Immature natural killer cell (primary cell): ENCODE results near the gene ATP8B4. TPM values are rescaled to one million over a fixed set of nuclear protein-coding genes. Genes with fewer than 3 reads are reported as not detected.

Experiments used
- DNase-seq, 3 donors: peaks; one replicate each; pipeline ENCODE4 v3.0.0; 2022; ENCODE audit warnings: mixed read lengths in 1 of 3
- H3K27ac Mint-ChIP-seq, 6 donors: one replicate each; pipeline ENCODE4 v1.8.0; 2020; ENCODE audit warnings: mixed read lengths in 6 of 6, mild to moderate bottlenecking in 5 of 6, inconsistent platforms in 4 of 6, moderate library complexity in 3 of 6
- H3K27me3 Mint-ChIP-seq, 3 donors: one replicate each; pipeline ENCODE4 v1.8.0; 2020 to 2021; ENCODE audit warnings: low read depth in 3 of 3, mild to moderate bottlenecking in 3 of 3, mixed read lengths in 3 of 3, moderate library complexity in 3 of 3, inconsistent platforms in 1 of 3
- H3K36me3 Mint-ChIP-seq, 3 donors: one replicate each; pipeline ENCODE4 v1.8.0; 2020; ENCODE audit warnings: mixed read lengths in 3 of 3, inconsistent platforms in 2 of 3, mild to moderate bottlenecking in 2 of 3
- H3K4me1 Mint-ChIP-seq, 2 donors: one replicate each; pipeline ENCODE4 v1.8.0; 2020; ENCODE audit warnings: inconsistent platforms in 2 of 2, mild to moderate bottlenecking in 2 of 2, mixed read lengths in 2 of 2, moderate library complexity in 1 of 2
- H3K4me3 Mint-ChIP-seq, 5 donors: one replicate each; pipeline ENCODE4 v1.8.0; 2020; ENCODE audit warnings: mild to moderate bottlenecking in 5 of 5, mixed read lengths in 5 of 5, inconsistent platforms in 3 of 5, moderate library complexity in 3 of 5
- H3K9me3 Mint-ChIP-seq, 6 donors: one replicate each; pipeline ENCODE4 v1.8.0; 2020; ENCODE audit warnings: mild to moderate bottlenecking in 6 of 6, mixed read lengths in 6 of 6, inconsistent platforms in 4 of 6, moderate library complexity in 3 of 6
- polyA plus RNA-seq, 3 donors: library from polyadenylated mRNA; unstranded; fragments of 300-500 nt; fragmentation: Illumina TruSeq; gene quantifications; one replicate each; pipeline ENCODE4 v1.2.3, GENCODE V29; 2021

Gene ATP8B4
- polyA plus RNA-seq, 3 donors from 2014 or later, result 10.8 to 22.7 (median 18.5) TPM

DNA sequence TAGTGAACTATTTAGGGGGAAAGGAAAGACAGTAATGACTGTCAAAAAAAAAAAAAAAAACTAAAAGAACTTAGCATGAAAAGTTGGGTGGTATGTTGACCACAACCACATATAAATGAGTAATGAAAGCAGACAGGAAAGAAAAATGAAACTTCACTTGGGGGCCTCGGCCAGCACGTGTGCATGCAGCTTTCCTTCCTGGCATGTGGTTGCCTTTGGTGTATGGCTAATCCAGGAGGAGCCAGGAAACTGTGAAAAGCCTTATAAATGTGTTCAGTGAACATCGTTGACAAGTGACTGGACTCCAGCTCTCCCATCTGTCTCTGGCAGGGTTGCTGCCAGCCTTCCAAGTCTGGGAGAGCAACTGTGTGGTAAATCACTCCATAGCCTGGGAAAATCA, 303.1 kb downstream of the ATP8B4 start:
- Mint-ChIP-seq H3K4me3 (peak overlapping the region in 2 of 5 donors; percentile 55 to 57), H3K9me3 (no peaks in the 10 kb centered on the region), H3K36me3 (no peaks in the 10 kb centered on the region), H3K4me1 (peaks cover 17 to 22% of the 10 kb centered on the region in 2 donors), H3K27me3 (peaks cover 0 to 6% (median 0%) of the 10 kb centered on the region in 3 donors), H3K27ac (peak overlapping the region in 1 of 6 donors; percentile 3)
- DNase-seq, result peak in 2 of 3 donors; percentile 0 to 2

- peaks cover 0 to 2% (median 0%) of the 10 kb centered on the region in 3 donors for H3K27me3 Mint-ChIP-seq
- DNase-seq, result no peak
- no peaks in the 10 kb centered on the region for H3K36me3 Mint-ChIP-seq
- no peaks in the 10 kb centered on the region for H3K9me3 Mint-ChIP-seq
- peaks cover 17 to 22% of the 10 kb centered on the region in 2 donors for H3K4me1 Mint-ChIP-seq
- no peak overlapping the region for H3K27ac Mint-ChIP-seq
- peak overlapping the region in 2 of 5 donors; percentile 55 to 57 for H3K4me3 Mint-ChIP-seq
Observed at GRCh38 chr15:49815526-49815925, 303.5 kb downstream of the ATP8B4 start.

- DNase-seq, result no peak
- Mint-ChIP-seq H3K36me3 (no peaks in the 10 kb centered on the region), H3K4me1 (peaks cover 17 to 22% of the 10 kb centered on the region in 2 donors), H3K4me3 (no peak overlapping the region), H3K27ac (no peak overlapping the region), H3K9me3 (no peaks in the 10 kb centered on the region), H3K27me3 (no peaks in the 10 kb centered on the region)
Observed at GRCh38 chr15:49814709-49815108, 304.3 kb downstream of the ATP8B4 start.

DNA sequence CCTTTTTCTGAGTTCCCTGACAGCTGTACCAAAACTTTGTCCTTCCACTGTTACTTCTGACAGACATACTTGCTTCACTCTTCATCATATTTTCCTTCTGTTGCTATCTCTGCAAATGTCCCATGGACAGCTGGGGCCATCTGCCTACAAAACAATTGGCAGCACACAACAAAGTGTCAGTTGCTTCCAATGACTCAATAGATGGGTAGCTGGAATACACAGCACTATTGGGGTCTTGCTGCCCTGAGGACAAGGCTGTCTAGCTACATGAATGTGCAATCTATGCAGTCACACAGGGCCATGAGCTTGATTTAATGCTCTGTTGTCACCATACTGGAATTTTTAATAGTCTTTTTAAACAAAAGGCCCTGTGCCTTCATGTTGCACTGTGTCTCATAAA, 305.4 kb downstream of the ATP8B4 start:
- Mint-ChIP-seq H3K36me3 (no peaks in the 10 kb centered on the region), H3K4me1 (peaks cover 17 to 22% of the 10 kb centered on the region in 2 donors), H3K4me3 (no peak overlapping the region)

GRCh38 chr15:49810720-49811119, 308.3 kb downstream of the ATP8B4 start:
- H3K27ac Mint-ChIP-seq, result no peak overlapping the region
- peaks cover 0 to 3% (median 0%) of the 10 kb centered on the region in 3 donors for H3K27me3 Mint-ChIP-seq
- no peaks in the 10 kb centered on the region for H3K9me3 Mint-ChIP-seq
- peaks cover 0 to 4% (median 4%) of the 10 kb centered on the region in 3 donors for H3K36me3 Mint-ChIP-seq
- H3K4me3 Mint-ChIP-seq, result no peak overlapping the region
- no peak for DNase-seq
- H3K4me1 Mint-ChIP-seq, result peaks cover 8 to 11% of the 10 kb centered on the region in 2 donors

More for the DNA sequence above, 305.4 kb downstream of the ATP8B4 start:
- Mint-ChIP-seq H3K27ac (no peak overlapping the region), H3K9me3 (no peaks in the 10 kb centered on the region), H3K27me3 (no peaks in the 10 kb centered on the region)
- no peak for DNase-seq

DNA sequence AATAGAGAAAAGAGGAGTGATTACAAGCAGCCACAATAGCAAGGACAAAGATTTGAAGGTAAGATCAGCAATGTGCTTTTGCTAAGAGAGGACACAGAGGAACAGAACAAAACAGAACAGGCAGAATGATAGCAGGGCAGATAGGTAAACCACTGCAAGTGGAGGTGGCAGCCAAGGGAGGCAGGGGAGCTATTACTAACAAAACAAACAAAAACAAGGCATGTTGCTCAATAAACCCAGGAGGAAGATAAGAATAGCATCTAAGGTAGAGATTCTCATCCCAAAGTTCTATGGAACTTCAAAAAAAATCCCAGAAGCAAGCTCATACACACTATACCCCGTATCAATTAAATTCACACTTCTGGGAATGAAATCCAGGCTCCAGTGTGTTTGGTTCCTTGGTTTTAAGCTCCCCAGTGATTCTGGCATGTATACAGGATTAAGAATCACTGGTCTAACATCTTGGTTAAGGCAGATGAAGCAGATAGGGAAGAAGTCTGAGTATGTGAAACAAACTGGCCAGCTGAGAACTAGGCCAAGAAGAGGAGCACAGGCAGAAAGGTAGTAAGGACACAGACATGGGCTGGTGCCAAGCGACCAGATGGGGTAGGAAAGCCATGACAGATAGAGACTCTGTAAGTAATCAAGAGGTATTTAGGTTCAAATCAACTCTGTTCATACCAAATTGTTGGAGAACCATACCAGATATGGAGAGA, 309.0 kb downstream of the ATP8B4 start:
- Mint-ChIP-seq H3K4me1 (peaks cover 2 to 4% of the 10 kb centered on the region in 2 donors), H3K27ac (no peak overlapping the region), H3K4me3 (no peak overlapping the region), H3K9me3 (peaks cover 0 to under 1% (median 0%) of the 10 kb centered on the region in 6 donors), H3K36me3 (peaks cover 0 to 4% (median 4%) of the 10 kb centered on the region in 3 donors), H3K27me3 (peaks cover 0 to 3% (median 0%) of the 10 kb centered on the region in 3 donors)
- DNase-seq, result no peak

GRCh38 chr15:49808341-49808740, 310.7 kb downstream of the ATP8B4 start:
- H3K27ac Mint-ChIP-seq, result no peak overlapping the region
- no peaks in the 10 kb centered on the region for H3K4me1 Mint-ChIP-seq
- peaks cover 0 to 10% (median 8%) of the 10 kb centered on the region in 3 donors for H3K36me3 Mint-ChIP-seq
- H3K4me3 Mint-ChIP-seq, result no peak overlapping the region
- no peak for DNase-seq
- peaks cover 0 to 9% (median under 1%) of the 10 kb centered on the region in 6 donors for H3K9me3 Mint-ChIP-seq
- H3K27me3 Mint-ChIP-seq, result peaks cover 0 to 3% (median 0%) of the 10 kb centered on the region in 3 donors

Other genes with a start within 250 kb of the ATP8B4 start
- gene SLC27A2, start 63.0 kb upstream of the ATP8B4 start, polyA plus RNA-seq, result 1 to 10 TPM in 2 of 3 donors, not detected in 1; 1.5 to 1.8 TPM
- under 1 TPM in 1 of 3 donors, not detected in 2; 0.21 TPM for gene HDC, start 146.5 kb upstream of the ATP8B4 start, polyA plus RNA-seq
- 10 to 100 TPM; 31.0 to 61.9 (median 33.1) TPM for gene GABPB1, start 236.0 kb upstream of the ATP8B4 start, polyA plus RNA-seq